ENCODE data around the gene DUS3L. TPM values are rescaled to one million over a fixed set of nuclear protein-coding genes. Genes with fewer than 3 reads are reported as not detected.

DUS3L gene
- total and polyA plus RNA-seq, 2 donors (not counting 3 experiments of a cell fraction or from before 2014, with no cell fraction given), result 25.8 to 38.9 TPM

GRCh38 chr19:5743630-5744029, 47.3 kb downstream of the DUS3L start:
- H3K36me3 ChIP-seq (ENCODE audit: control insufficient read depth in 2 of 2, extremely low read depth in 1 of 2, insufficient read depth in 2 of 2, low read length in 2 of 2), result no peaks in the 10 kb centered on the region
- H3K79me2 ChIP-seq (ENCODE audit: control insufficient read depth, insufficient read depth, low read length), result no peaks in the 10 kb centered on the region
- DNase-seq (ENCODE audit: low read depth, low spot score), result no peak
- CTCF ChIA-PET, result interaction anchor here (0.5 kb wide), 1 partner anchor 16 kb away, joined by 3 read pairs; no protein-coding TSS in a partner anchor
- dilution Hi-C loops (cut with MboI; ENCODE audit: extremely low pct_ligation_motif_present, low sequenced_read_pairs), result no loop called here
- H3K4me3 ChIP-seq (replicated peaks in 1 of 3; ENCODE audit: insufficient read depth in 1 of 3, low read depth in 1 of 3, low read length in 3 of 3), result no peak overlapping the region
- no peaks in the 10 kb centered on the region for H3K4me1 ChIP-seq (ENCODE audit: control insufficient read depth, extremely low read depth, insufficient read depth, low read length)
- no peaks in the 10 kb centered on the region for H3K9me3 ChIP-seq (replicated peaks; ENCODE audit: control insufficient read depth, insufficient read depth, low read length)
- FAIRE-seq, result no peak
- H4K20me1 ChIP-seq (replicated peaks; ENCODE audit: control insufficient read depth, extremely low read depth, insufficient read depth, low read length), result no peaks in the 10 kb centered on the region
- H3K27me3 ChIP-seq (ENCODE audit: control insufficient read depth in 2 of 2, insufficient read depth in 2 of 2, low read length in 2 of 2), result no peaks in the 10 kb centered on the region
- H3K9ac ChIP-seq (replicated peaks; ENCODE audit: extremely low read depth, insufficient read depth, low read length), result no peak overlapping the region
- no peak overlapping the region for H3K4me2 ChIP-seq (ENCODE audit: insufficient read depth, low read length)
- no peak overlapping the region for H3K27ac ChIP-seq (ENCODE audit: insufficient read depth, low read depth, low read length)
- no peak overlapping the region for H2AFZ ChIP-seq (ENCODE audit: low read depth, low read length)
- TF ChIP-seq POLR2AphosphoS5 (IDR thresholded peaks at IDR 0.05; ENCODE audit: insufficient read depth, low read depth, low read length) (no peak), MYC (IDR thresholded peaks at IDR 0.05; ENCODE audit: low read depth, low read length) (no peak), GATA2 (IDR thresholded peaks at IDR 0.05; ENCODE audit: insufficient read depth, insufficient read length, low read depth, low read length) (no peak), EZH2 (IDR thresholded peaks at IDR 0.05; ENCODE audit: borderline replicate concordance, low read depth, low read length, severe bottlenecking) (no peak), POLR2A (IDR thresholded peaks at IDR 0.05; ENCODE audit: low read depth, low read length) (no peak), MAX (IDR thresholded peaks at IDR 0.05; ENCODE audit: insufficient read depth, insufficient read length) (no peak), FOS (IDR thresholded peaks at IDR 0.05; ENCODE audit: borderline replicate concordance, insufficient read depth, low read length) (no peak), JUN (IDR thresholded peaks at IDR 0.05; ENCODE audit: borderline replicate concordance, insufficient read depth, insufficient read length, low read depth) (no peak)
- TF ChIP-seq, protein P1, sequence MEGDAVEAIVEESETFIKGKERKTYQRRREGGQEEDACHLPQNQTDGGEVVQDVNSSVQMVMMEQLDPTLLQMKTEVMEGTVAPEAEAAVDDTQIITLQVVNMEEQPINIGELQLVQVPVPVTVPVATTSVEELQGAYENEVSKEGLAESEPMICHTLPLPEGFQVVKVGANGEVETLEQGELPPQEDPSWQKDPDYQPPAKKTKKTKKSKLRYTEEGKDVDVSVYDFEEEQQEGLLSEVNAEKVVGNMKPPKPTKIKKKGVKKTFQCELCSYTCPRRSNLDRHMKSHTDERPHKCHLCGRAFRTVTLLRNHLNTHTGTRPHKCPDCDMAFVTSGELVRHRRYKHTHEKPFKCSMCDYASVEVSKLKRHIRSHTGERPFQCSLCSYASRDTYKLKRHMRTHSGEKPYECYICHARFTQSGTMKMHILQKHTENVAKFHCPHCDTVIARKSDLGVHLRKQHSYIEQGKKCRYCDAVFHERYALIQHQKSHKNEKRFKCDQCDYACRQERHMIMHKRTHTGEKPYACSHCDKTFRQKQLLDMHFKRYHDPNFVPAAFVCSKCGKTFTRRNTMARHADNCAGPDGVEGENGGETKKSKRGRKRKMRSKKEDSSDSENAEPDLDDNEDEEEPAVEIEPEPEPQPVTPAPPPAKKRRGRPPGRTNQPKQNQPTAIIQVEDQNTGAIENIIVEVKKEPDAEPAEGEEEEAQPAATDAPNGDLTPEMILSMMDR (IDR thresholded peaks at IDR 0.05; ENCODE audit: extremely low read depth in 1 of 2, insufficient read depth in 1 of 2, low read depth in 1 of 2, low read length in 2 of 2), result no peak
- BruUV-seq (replicated peaks), result no TSS peak
- no peaks in the 10 kb centered on the region for H3K9me1 ChIP-seq (replicated peaks; ENCODE audit: control insufficient read depth, extremely low read depth, insufficient read depth, low read length)
- intact Hi-C loops (cut with micrococcal nuclease), result no loop called here
- POLR2A ChIA-PET, result no interaction called here

All from endothelial cell of umbilical vein (primary cell).